NCI-H460 (cell line): ENCODE measurements around the gene PTEN. TPM values are rescaled to one million over a fixed set of nuclear protein-coding genes. Genes with fewer than 3 reads are reported as not detected.
"Not testable (repeated sequence)": the region's sequence is repeated elsewhere in the genome, so short reads cannot be mapped to it uniquely, and the experiment has no call there.

ENCODE experiments used
- DNase-seq: peaks from one replicate; pipeline ENCODE4 v3.0.0-alpha.2; 2016; ENCODE audit warnings: low read depth; ENCODE audit errors: extremely low read depth
- polyA plus RNA-seq: library from polyadenylated mRNA; depleted of rRNA; stranded (reverse); fragments of >200 nt; gene quantifications from 2 replicates; pipeline ENCODE4 v1.2.3, GENCODE V29; 2014; cell fraction: nucleus; rRNA removed
- total RNA-seq: library from RNA; depleted of rRNA; stranded (reverse); fragments of >200 nt; shearing (Covaris generic); gene quantifications from 2 replicates; pipeline ENCODE4 v1.2.3, GENCODE V29; 2014; rRNA removed

Gene PTEN
- 166 and 194 TPM in 2 replicates for total RNA-seq
- 50.6 and 64.0 TPM in 2 replicates for polyA plus RNA-seq

DNA sequence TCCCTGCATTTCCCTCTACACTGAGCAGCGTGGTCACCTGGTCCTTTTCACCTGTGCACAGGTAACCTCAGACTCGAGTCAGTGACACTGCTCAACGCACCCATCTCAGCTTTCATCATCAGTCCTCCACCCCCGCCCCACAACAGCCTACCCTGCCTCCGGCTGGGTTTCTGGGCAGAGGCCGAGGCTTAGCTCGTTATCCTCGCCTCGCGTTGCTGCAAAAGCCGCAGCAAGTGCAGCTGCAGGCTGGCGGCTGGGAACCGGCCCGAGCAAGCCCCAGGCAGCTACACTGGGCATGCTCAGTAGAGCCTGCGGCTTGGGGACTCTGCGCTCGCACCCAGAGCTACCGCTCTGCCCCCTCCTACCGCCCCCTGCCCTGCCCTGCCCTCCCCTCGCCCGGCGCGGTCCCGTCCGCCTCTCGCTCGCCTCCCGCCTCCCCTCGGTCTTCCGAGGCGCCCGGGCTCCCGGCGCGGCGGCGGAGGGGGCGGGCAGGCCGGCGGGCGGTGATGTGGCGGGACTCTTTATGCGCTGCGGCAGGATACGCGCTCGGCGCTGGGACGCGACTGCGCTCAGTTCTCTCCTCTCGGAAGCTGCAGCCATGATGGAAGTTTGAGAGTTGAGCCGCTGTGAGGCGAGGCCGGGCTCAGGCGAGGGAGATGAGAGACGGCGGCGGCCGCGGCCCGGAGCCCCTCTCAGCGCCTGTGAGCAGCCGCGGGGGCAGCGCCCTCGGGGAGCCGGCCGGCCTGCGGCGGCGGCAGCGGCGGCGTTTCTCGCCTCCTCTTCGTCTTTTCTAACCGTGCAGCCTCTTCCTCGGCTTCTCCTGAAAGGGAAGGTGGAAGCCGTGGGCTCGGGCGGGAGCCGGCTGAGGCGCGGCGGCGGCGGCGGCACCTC lies at the start of gene PTEN, which contains the start of gene KLLN:
Gene PTEN (plus strand): TSS at position 573 of the 891 bp plus-strand sequence. CDS start 845 bp downstream, outside the sequence.
Gene KLLN (minus strand): TSS at position 481 of the 891 bp plus-strand sequence. CDS start 1,046 bp downstream, outside the sequence.
- peak; percentile 90 for DNase-seq

DNA sequence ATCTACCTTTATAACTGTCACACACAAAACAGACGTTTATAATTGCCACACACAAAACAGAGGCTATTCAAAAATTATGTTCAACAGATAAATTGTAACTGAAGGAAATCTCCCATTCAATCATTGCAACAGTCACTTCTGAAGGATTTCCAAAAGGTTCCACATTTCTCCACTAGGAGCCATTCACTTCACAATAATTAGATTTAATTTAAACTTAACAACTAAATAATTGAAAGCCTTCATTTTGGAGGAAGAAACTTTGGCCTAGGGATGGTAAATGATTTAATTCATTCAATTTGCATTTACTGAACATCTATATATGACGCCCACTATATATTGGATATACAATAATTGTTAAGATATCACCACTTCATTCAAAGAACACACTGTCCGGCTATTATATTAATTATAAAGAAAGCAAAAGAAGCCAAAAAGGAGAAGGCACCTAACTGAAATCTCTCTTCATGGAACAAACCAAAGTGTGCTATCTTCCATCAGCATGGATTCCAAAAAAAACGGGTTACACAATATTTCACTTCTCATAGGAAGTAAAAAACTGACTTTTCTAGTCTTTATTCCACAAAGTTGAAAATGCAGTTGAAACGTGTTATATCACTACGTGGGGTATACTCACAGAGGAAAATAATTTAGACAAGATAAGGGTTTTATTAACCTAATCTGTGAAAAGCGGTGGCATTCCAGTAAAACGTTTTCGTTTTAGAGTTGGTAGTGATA lies 47.1 kb upstream of the PTEN start:
- DNase-seq: peak; percentile 16

DNA sequence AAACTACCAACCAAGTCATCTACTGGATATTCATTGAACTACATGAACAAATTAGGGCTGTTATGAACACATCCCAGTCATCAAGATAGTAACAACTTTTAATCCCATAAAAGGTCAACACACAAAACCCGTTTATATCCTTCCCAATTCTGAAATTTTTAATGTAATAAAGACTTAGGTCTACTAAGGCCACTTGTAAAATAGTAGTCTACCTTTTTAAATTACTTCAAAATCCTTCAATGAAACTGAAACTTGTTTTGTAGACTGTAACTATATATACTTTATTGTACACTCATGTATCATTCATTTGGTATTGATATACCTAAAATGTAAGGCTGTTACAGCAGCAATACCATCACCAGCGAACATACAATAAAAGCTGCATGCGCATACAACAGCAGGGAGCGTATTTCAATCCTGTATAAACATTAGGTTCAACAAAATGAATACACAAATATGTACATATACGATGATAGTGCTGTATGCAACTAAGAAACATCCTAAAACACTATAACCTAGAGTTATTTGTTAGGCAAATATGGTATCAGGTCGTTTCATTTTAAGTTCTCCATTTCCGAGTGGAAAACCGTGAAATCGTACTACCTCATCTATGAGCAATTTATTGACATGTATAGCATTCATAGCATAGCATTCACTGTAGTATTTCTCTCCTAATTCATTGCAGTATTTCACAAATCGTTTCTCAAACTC lies 46.4 kb upstream of the PTEN start:
- DNase-seq: peak; percentile 16

DNA sequence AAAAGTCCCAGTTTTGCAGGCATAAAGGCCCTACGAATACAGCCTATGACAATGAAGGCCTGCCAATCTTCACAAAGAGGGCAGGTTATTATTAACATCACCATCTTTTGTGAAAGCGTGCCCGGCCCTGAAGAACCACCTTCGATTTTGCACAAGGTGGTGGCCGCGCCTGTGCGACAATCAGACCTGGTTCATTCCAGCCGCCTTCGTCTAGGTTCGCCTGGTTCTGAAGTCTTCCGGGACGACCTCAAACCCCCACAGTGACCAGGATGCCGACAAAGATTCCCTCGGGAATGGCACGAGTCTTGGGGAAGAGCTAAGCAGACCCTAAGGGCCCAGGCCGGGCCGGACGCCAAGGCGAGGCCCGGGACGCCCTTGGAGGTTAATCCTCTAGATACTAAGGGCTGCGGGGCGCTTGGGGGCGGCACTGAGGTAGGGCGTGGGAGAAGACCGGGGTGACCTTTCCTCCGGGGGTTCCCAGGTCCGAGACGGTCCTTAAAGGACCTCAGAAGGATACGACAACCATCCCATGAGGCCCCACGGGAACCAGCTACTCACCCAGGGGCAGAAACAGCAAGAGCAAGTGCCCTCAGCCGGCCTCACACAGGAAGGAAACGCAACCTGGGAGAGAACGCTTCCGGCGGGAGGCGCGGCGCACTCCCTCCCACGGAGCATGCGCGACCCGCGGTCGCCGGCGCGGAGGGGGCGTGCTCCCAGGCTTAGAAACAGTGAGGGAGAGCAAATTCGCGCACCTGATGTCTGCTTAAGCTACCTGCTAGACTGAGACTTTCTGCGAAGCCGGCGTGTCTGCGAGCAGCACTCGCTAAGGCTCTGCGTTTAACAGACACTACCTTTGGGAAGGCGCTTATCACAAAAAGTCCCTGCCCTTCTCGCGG lies 45.6 kb upstream of the PTEN start, which contains the start of gene ATAD1:
Gene ATAD1 (minus strand): TSS at position 618 of the 896 bp plus-strand sequence. CDS start 3,627 bp downstream, outside the sequence.
- peak; percentile 91 for DNase-seq

DNA sequence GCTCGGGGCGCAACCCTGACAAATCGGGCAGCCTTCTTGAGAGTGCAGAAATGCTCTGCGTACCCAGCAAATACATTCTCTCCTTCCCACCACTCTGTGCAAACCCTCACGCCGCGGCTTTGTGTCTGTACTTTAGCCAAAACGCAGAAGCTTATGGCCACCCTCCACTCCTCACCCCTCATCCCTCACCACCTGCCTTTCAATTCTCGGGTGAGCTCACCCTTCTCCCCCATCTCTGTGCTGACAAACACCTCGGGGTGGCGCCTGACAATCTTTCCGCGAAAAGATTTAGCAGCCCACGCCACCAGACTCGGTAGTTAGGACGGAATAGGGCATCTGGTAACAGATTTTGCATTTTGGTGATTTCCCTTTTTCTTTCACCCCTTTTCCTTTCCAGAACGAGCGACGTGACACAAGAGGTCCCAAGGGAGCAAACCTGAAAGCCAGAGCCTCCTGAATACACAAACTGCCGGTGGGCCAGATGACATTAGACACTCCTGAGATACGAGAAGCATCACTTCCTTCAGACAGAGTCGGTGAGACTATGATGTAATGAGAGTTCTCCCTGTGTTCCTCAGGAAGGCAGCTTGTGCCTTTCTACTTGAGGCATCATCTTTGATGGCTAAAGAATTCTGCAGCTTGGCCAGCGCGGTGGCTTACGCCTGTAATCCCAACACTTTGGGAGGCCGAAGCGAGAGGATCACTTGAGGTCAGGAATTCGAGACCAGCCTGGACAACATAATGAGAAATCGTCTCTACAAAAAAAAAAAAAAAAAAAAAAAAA lies 44.7 kb upstream of the PTEN start:
- DNase-seq: peak; percentile 32

DNA sequence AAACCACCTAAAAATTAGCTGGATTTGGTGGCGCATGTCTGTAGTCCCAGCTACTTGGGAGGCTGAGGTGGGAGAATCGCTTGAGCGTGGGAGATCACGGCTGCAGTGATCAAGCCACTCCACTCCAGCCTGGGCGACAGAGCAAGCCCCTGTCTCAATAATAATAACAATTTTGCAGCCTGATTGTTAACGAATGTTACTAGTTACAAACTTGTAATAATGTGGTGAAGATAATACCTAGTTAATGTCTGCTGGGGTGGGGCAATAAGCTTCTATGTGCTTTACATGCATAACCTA lies 44.2 kb upstream of the PTEN start:
- no peak for DNase-seq

DNA sequence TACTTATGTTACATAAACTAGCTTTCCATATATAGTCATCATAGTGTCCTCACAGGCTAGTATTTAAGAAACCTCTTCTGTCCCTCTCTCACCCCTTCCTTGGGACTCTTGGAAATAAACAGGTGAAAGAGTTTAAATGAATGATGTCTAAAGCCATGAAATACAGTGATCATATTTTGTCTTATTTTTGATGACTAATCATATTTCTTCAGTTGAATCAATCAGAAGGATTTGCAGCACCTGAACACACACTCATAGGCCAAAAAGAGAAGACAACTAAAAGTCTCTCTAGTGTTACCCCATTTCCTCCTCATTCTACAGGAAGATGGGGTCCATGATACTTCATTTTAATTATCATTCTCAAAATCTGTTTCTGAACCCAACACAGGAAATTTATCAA lies 36.8 kb upstream of the PTEN start:
- no peak for DNase-seq

DNA sequence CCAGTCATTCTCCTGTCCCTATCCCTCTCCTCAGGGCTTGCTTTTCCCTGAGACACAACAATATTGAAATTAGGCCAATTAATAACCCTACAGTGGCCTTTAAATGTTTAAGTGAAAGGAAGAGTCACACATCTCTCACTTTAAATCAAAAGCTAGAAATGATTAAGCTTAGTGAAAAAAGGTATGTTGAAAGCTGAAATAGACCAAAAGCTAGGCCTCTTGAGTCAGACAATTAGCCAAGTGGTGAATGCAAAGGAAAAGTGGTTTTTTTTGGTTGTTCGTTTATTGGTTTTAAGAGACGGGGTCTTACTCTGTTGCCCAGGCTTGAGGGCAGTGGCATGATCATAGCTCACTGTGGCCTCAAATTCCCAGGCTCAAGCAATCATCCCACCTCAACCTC lies 35.7 kb upstream of the PTEN start:
- no peak for DNase-seq

DNA sequence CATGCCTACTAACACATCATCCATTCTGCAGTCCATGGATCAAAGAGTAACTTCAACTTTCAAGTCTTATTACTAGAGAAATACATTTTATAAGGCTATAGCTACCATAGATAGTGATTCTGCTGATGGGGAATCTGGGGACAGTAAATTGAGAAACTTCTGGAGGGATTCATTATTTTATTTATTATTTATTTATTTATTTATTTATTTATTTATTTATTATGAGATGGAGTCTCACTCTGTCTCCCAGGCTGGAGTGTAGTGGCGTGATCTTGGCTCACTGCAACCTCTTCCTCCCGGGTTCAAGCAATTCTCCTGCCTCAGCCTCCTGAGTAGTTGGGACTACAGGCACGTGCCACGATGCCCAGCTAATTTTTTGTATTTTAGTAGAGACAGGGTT lies 34.4 kb upstream of the PTEN start:
- DNase-seq: not testable (repeated sequence)

DNA sequence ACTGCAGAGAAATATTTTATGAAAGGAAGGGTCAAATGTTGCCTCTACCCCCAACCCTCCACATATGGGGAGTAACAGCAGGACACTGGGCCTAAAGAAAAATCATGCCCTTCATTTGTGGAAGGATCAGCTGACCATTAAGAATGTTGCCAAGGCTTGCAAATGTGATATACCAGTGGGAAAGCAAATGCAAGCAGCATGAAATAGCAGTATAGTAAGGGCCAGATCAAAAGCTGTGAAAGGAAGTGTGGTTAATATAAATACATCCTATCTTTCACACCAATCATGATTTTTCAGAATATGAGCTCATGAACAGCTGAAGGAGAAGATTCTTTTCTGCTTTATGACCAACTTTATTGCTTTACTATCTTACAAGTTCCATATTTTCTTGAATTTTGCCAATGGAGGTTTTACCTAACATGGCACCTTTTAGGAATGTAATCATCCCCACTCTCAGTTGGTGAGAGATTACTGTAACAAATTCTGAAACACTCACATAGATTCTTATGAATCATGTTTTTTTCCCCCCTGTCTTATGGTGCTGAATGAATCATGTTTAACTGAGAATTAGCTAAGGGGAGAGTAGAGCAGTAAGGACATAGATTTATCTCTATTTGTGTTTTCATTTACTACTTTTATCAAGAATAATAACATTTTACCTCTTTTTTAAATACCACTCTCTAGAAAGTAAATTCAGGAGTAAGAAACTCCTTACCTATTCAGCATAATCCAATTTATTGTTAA lies 33.3 kb upstream of the PTEN start:
- DNase-seq: no peak

DNA sequence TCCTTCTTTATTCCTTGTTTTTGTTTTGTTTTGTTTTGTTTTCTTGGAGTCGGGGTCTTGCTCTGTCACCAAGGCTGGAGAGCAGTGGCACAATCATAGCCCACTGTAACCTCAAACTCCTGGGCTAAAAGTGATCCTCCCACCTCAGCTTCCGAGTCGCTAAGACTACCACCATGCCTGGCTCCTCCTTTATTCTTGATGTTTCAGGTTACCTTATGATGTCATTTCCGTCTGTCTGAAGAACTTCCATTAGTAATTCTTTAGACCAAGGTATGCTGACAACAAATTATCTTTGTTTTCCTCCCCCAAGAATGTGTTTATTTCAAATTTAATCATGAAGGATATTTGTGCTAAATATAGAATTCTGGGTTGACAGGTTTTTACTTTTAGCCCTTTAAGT lies 27.3 kb upstream of the PTEN start:
- no peak for DNase-seq

DNA sequence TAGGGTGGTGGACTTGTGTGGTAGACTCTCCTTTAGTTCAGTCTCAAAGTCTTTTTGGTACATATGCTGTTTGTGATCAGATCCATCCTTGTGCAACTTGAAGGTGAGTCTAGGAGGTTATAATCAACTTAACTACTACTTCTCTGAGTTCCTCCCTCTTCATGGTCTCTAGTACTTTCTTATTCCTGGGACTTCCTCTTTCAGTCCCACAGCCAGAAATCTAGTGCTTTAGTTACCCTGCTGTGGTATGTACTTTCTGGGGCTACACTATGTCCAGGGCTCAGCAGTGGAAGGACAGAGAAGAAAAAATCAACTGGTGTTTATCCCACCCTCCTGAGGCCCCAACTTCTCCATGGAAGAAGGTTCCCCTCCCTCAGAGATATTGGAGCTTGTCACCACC lies 26.0 kb upstream of the PTEN start:
- DNase-seq: no peak

DNA sequence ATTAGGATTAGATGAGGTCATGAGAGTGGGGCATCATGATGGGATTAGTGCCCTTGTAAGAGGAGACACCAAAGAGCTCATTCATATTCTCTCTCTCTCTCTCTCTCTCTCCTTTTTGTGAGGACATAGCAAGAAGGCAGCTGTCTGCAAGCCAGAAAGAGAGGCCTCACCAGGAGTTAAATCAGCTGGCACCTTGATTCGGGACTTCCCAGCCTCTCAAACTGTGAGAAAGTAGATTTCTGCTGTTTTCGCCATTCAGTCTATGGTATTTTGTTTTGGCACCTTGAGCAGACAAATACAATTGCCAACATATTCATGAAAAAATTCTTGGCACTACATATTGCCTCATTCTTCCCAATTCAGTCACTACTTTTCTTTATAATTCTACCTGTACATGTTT lies 24.8 kb upstream of the PTEN start:
- no peak for DNase-seq

DNA sequence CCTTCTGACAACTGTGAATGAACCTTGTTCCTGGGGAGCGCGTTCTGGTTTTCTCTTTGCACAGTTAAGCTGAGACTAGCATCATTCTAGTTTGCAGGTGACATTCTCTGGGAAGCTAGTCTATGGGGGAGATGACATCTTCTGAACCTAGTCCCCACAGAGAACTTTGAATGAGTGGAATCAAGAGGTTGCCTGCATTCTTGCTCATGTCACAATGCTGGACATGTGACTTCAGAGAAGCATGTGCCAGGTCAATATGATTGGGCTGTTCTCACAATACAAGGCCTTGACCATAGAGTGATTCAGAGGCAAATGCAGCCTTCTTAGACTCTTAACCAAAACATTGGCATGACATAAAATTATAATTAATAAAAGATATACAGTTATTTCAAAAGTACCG lies 22.2 kb upstream of the PTEN start:
- no peak for DNase-seq

DNA sequence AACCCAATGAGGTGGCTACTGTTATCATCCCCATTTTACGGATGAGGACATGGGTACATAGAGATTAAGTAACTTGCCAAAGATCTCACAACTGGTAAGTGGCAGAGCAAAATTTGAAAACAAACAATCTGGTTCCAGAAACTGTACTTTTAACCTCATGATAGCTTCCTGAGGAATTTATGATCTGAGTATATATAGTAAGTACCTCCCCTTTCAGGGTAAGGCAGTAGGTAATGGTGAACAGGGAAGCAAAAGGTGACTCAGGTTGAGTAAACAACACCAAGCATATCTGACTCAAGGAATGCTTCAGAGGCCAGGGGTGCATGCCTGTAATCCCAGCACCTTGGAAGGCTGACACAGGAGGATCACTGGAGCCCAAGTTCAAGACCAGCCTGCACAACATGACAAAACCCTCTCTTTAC lies 21.2 kb upstream of the PTEN start:
- DNase-seq: no peak

DNA sequence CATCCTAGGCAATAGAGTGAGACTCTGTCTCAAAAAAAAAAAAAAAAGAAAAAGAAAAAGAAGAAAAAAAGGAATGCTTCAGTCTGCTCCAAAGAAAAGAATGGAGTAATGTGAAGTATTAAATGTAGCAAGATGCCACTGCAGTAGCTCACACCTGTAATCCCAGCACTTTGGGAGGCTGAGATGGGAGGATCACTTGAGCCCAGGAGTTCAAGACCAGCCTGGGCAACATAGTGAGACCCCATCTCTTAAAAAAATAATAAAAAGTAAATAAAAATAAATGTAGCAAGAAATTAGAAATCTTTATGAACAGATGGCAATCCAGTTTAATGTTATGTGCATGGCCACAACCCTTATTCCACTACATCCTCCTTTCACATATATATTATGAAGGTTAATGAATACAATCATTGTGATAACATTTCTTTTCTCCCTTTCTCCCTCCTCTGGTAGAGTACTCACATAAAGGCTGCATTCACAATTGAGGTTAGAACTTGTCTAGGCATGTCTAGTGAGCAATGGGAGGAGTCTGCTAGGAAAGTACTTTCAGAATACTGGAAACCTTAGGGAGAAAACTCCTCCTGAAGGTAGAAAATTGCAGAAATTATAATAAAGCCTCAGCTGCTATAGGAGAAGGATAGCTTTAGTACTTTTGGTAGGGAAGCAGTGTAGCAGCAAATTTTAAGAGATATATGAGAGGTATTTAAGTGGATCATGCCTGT lies 20.5 kb upstream of the PTEN start:
- DNase-seq: no peak

DNA sequence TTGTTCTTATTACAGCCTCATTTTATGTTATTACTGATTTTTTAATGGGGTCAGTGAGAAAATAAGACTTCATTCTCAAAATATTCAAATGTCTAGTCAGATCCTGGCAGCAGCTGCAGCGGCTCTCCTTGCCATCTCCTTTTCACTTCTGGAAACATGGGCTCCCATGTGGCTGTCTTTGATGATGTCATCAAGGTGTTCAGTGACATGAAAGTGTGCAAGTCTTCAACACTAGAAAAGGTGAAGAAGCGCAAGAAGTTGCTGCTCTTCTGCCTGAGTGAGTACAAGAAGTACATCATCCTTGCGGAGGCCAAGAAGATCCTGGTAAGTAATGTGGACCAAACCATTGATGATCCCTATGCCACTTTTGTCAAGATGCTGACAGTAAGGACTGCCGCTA lies 19.7 kb upstream of the PTEN start:
- no peak for DNase-seq
